ENCODE data around the gene LARGE1.

The LARGE1 gene

DNA sequence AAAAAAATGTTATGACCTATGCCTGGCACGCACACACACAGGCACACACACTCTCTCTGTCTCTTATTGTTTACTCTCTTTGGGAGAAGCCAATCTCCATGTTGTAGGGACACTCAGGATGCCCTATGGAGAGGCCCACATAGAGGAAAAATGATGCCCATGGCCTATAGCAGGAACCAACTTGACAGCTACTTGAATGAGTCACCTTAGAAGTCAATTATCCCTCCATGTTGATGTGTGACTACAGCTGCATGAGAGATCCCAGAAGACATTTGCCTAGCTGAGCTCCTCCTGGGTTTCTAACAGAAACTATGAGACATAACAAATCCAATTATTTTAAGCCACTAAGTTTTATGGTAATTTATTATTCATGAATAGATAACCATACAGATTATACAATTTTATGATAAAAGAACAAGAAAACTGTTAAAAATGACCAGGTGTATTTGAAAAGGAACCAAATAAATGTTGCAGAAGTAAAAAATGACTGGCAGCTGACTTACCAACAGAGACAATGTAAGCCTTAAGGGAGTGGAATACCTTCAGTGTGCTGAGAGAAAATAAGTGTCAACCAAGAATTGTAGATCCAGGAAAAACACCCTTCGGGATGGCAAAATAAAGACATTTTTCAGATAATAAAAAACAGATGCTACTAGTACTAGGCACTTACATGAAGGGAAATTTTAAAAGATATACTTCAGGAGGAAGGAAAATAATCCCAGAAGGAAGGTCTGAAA lies 458.4 kb downstream of the LARGE1 start:
- TF ChIP-seq POLR2AphosphoS5 (IDR thresholded peaks at IDR 0.05; ENCODE audit: low read depth, low read length) (no peak), TAF1 (IDR thresholded peaks at IDR 0.05; ENCODE audit: borderline replicate concordance, insufficient read depth, low read length) (no peak)

DNA sequence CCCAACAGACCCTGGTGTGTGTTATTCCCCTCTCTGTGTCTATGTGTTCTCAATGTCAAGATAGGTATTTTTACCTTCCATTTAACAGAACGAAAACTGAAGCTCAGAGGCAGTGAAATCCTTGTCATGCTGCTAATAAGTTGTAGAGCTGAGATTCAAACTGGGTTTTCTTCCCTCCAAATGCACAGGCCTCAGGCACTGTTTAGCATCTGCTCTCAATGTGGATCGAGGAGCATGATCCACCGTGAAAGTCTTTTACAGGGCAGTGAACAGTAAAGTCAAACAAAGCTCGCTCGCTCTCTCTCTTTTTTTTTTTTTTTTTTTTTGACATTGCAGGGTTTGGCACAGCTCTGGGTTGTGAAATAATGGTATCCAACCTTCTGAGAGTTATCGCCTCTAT lies 461.1 kb downstream of the LARGE1 start:
- TF ChIP-seq FOXP2 (optimal IDR thresholded peaks at IDR 0.05; ENCODE audit: borderline replicate concordance, extremely low read depth, extremely low read length, insufficient read depth) (no peak), SIN3A (IDR thresholded peaks at IDR 0.05; ENCODE audit: borderline replicate concordance, insufficient read depth, low read length) (no peak), POLR2AphosphoS5 (IDR thresholded peaks at IDR 0.05; ENCODE audit: low read depth, low read length) (no peak), REST (IDR thresholded peaks at IDR 0.05; ENCODE audit: insufficient read depth in 1 of 2, low read depth in 2 of 2, low read length in 2 of 2) (no peak), TAF1 (IDR thresholded peaks at IDR 0.05; ENCODE audit: borderline replicate concordance, insufficient read depth, low read length) (no peak)

DNA sequence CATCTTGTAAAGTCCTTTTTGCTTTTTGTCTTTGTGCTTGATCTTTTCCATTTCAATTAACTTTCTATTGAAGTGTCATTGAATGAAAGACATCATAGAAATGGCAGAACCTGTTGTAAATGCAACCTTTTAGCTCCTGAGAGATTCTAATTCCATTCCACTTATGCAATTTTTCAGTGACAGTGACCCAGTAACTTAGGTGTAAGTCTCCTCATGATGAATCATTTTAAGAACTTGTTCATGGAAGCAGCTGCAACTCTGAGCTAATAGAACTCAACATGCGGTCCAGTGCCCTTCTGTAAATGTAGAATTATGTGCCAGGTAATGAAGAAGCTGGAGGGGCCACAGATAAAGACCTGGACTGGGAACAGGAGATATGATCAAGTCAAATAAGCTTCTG lies 463.8 kb downstream of the LARGE1 start:
- no peak for TF ChIP-seq REST (IDR thresholded peaks at IDR 0.05; ENCODE audit: insufficient read depth in 1 of 2, low read depth in 2 of 2, low read length in 2 of 2)
- TF ChIP-seq SIN3A (IDR thresholded peaks at IDR 0.05; ENCODE audit: borderline replicate concordance, insufficient read depth, low read length) = no peak
- no peak for TF ChIP-seq TAF1 (IDR thresholded peaks at IDR 0.05; ENCODE audit: borderline replicate concordance, insufficient read depth, low read length)
- no peak for TF ChIP-seq FOXP2 (optimal IDR thresholded peaks at IDR 0.05; ENCODE audit: borderline replicate concordance, extremely low read depth, extremely low read length, insufficient read depth)

- TF ChIP-seq REST (IDR thresholded peaks at IDR 0.05; ENCODE audit: insufficient read depth in 1 of 2, low read depth in 2 of 2, low read length in 2 of 2) (no peak), SIN3A (IDR thresholded peaks at IDR 0.05; ENCODE audit: borderline replicate concordance, insufficient read depth, low read length) (no peak), FOXP2 (optimal IDR thresholded peaks at IDR 0.05; ENCODE audit: borderline replicate concordance, extremely low read depth, extremely low read length, insufficient read depth) (no peak), POLR2AphosphoS5 (IDR thresholded peaks at IDR 0.05; ENCODE audit: low read depth, low read length) (no peak), TAF1 (IDR thresholded peaks at IDR 0.05; ENCODE audit: borderline replicate concordance, insufficient read depth, low read length) (no peak)
These were observed 465.2 kb downstream of the LARGE1 start for GRCh38 chr22:33455036-33455435.

- TF ChIP-seq SIN3A (IDR thresholded peaks at IDR 0.05; ENCODE audit: borderline replicate concordance, insufficient read depth, low read length) (no peak), TAF1 (IDR thresholded peaks at IDR 0.05; ENCODE audit: borderline replicate concordance, insufficient read depth, low read length) (no peak), REST (IDR thresholded peaks at IDR 0.05; ENCODE audit: insufficient read depth in 1 of 2, low read depth in 2 of 2, low read length in 2 of 2) (no peak), FOXP2 (optimal IDR thresholded peaks at IDR 0.05; ENCODE audit: borderline replicate concordance, extremely low read depth, extremely low read length, insufficient read depth) (no peak), POLR2AphosphoS5 (IDR thresholded peaks at IDR 0.05; ENCODE audit: low read depth, low read length) (no peak)
These were observed 468.3 kb downstream of the LARGE1 start for GRCh38 chr22:33451866-33452469.
